ENCODE measurements around the gene FGD2. TPM values are rescaled to one million over a fixed set of nuclear protein-coding genes. Genes with fewer than 3 reads are reported as not detected.

FGD2 gene
- total RNA-seq (2014; rRNA removed; shearing (Covaris generic)): 0.14 and 0.35 TPM in 2 replicates
- 0.13 and 0.16 TPM in 2 replicates for polyA plus RNA-seq (2016; fragmentation: Nextera tagmentation; extraction: Ambion mirVana)
- long read RNA-seq: 0 reads

DNA sequence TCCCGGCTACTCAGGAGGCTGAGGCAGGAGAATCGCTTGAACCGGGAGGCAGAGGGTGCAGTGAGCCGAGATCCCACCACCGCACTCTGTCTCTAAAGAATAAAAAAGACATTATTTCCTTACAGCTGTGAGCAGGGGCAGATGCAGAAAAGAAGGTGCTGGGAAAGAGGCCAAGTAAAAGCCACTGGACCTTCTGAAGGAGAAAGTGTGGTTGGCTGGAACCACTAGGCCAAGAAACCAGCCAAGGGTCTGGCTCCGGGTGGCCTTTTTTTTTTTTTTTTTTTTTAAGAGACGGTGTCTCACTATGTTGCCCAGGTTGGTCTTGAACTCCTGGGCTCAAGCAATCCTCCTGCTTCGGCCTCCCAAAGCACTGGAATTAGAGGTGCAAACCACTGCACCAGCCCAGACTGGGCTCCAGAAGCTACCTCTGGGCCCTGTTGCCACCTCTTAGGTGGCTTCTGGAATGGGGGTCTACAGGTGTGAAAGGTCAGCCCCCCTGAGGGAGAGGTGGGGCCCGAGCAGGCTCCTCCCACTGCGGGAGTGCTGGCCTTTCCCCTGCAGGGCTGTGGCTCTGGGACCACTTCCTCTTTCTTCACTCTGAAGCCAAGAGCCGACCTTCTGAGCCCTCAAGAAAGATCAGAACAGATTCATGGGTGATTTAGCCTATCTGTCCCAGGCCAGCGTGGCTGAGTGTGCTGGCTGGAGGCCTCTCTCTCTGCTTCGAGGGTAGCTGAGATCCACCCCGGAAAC is at the start of gene FGD2:
FGD2 (plus strand) TSS at position 595 of the 750 bp plus-strand sequence. CDS start 163 bp downstream, outside the sequence.
- ATAC-seq (peak; percentile 21; the same call in 1 of the 3 replicates), DNase-seq (ENCODE audit: low spot score) (no peak)
- Histone ChIP-seq H3K4me2 (no peak within 1 kb of the TSS), H4K20me1 (replicated peaks; ENCODE audit: insufficient read depth) (no peaks in the 10 kb centered on the region), H2AFZ (0 out of 2 replicates have a peak within 1 kb of the TSS, but pooled peaks have one; percentile 56), H3K4me1 (ENCODE audit: insufficient read depth) (no peaks in the 10 kb centered on the region), H3K27ac (ENCODE audit: low read depth) (no peak within 1 kb of the TSS), H3K27me3 (ENCODE audit: insufficient read depth) (no peaks in the 10 kb centered on the region), H3F3A (replicated peaks; ENCODE audit: low read depth) (no peaks in the 10 kb centered on the region), H3K4me3 (no peak within 1 kb of the TSS), H3K36me3 (ENCODE audit: insufficient read depth) (no peaks in the 10 kb centered on the region), H3K79me2 (replicated peaks; ENCODE audit: insufficient read depth) (no peaks in the 10 kb centered on the region), H3K9me2 (ENCODE audit: insufficient read depth) (no peaks in the 10 kb centered on the region)
- Mint-ChIP-seq H3K4me1 (no peaks in the 10 kb centered on the region), H3K27ac (no peak within 1 kb of the TSS), H3K36me3 (ENCODE audit: low read depth) (no peaks in the 10 kb centered on the region), H3K9me3 (no peaks in the 10 kb centered on the region), H3K4me3 (no peak within 1 kb of the TSS; the same call in 2 of the 3 replicates), H3K27me3 (ENCODE audit: insufficient read depth, low read depth, poor library complexity) (peaks cover 11% of the 10 kb centered on the region)
- TF ChIP-seq NANOG (IDR thresholded peaks at IDR 0.05; ENCODE audit: borderline replicate concordance) (no peak), STAT1 (IDR thresholded peaks at IDR 0.05; ENCODE audit: unreplicated experiment) (no peak), ETS1 (IDR thresholded peaks at IDR 0.05) (no peak), ZNF331 (CRISPR knock-in tag; IDR thresholded peaks at IDR 0.05; ENCODE audit: low read depth) (no peak), CREB1 (CRISPR knock-in tag; IDR thresholded peaks at IDR 0.05; ENCODE audit: low read depth) (no peak), JUNB (IDR thresholded peaks at IDR 0.05; ENCODE audit: unreplicated experiment) (no peak), EZH2 (IDR thresholded peaks at IDR 0.05; ENCODE audit: low read depth, unreplicated experiment) (no peak), POLR2AphosphoS5 (IDR thresholded peaks at IDR 0.05; ENCODE audit: low read depth) (no peak), EZH2phosphoT487 (IDR thresholded peaks at IDR 0.05; ENCODE audit: unreplicated experiment) (no peak), ZNF114 (CRISPR knock-in tag; IDR thresholded peaks at IDR 0.05) (no peak)
- TF ChIP-seq, protein P1, sequence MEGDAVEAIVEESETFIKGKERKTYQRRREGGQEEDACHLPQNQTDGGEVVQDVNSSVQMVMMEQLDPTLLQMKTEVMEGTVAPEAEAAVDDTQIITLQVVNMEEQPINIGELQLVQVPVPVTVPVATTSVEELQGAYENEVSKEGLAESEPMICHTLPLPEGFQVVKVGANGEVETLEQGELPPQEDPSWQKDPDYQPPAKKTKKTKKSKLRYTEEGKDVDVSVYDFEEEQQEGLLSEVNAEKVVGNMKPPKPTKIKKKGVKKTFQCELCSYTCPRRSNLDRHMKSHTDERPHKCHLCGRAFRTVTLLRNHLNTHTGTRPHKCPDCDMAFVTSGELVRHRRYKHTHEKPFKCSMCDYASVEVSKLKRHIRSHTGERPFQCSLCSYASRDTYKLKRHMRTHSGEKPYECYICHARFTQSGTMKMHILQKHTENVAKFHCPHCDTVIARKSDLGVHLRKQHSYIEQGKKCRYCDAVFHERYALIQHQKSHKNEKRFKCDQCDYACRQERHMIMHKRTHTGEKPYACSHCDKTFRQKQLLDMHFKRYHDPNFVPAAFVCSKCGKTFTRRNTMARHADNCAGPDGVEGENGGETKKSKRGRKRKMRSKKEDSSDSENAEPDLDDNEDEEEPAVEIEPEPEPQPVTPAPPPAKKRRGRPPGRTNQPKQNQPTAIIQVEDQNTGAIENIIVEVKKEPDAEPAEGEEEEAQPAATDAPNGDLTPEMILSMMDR (conservative IDR thresholded peaks at IDR 0.05; ENCODE audit: low read depth in 2 of 2): no peak
- TF ChIP-seq, protein P2, sequence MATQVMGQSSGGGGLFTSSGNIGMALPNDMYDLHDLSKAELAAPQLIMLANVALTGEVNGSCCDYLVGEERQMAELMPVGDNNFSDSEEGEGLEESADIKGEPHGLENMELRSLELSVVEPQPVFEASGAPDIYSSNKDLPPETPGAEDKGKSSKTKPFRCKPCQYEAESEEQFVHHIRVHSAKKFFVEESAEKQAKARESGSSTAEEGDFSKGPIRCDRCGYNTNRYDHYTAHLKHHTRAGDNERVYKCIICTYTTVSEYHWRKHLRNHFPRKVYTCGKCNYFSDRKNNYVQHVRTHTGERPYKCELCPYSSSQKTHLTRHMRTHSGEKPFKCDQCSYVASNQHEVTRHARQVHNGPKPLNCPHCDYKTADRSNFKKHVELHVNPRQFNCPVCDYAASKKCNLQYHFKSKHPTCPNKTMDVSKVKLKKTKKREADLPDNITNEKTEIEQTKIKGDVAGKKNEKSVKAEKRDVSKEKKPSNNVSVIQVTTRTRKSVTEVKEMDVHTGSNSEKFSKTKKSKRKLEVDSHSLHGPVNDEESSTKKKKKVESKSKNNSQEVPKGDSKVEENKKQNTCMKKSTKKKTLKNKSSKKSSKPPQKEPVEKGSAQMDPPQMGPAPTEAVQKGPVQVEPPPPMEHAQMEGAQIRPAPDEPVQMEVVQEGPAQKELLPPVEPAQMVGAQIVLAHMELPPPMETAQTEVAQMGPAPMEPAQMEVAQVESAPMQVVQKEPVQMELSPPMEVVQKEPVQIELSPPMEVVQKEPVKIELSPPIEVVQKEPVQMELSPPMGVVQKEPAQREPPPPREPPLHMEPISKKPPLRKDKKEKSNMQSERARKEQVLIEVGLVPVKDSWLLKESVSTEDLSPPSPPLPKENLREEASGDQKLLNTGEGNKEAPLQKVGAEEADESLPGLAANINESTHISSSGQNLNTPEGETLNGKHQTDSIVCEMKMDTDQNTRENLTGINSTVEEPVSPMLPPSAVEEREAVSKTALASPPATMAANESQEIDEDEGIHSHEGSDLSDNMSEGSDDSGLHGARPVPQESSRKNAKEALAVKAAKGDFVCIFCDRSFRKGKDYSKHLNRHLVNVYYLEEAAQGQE (IDR thresholded peaks at IDR 0.05; ENCODE audit: unreplicated experiment): no peak
- TF ChIP-seq, protein P3, sequence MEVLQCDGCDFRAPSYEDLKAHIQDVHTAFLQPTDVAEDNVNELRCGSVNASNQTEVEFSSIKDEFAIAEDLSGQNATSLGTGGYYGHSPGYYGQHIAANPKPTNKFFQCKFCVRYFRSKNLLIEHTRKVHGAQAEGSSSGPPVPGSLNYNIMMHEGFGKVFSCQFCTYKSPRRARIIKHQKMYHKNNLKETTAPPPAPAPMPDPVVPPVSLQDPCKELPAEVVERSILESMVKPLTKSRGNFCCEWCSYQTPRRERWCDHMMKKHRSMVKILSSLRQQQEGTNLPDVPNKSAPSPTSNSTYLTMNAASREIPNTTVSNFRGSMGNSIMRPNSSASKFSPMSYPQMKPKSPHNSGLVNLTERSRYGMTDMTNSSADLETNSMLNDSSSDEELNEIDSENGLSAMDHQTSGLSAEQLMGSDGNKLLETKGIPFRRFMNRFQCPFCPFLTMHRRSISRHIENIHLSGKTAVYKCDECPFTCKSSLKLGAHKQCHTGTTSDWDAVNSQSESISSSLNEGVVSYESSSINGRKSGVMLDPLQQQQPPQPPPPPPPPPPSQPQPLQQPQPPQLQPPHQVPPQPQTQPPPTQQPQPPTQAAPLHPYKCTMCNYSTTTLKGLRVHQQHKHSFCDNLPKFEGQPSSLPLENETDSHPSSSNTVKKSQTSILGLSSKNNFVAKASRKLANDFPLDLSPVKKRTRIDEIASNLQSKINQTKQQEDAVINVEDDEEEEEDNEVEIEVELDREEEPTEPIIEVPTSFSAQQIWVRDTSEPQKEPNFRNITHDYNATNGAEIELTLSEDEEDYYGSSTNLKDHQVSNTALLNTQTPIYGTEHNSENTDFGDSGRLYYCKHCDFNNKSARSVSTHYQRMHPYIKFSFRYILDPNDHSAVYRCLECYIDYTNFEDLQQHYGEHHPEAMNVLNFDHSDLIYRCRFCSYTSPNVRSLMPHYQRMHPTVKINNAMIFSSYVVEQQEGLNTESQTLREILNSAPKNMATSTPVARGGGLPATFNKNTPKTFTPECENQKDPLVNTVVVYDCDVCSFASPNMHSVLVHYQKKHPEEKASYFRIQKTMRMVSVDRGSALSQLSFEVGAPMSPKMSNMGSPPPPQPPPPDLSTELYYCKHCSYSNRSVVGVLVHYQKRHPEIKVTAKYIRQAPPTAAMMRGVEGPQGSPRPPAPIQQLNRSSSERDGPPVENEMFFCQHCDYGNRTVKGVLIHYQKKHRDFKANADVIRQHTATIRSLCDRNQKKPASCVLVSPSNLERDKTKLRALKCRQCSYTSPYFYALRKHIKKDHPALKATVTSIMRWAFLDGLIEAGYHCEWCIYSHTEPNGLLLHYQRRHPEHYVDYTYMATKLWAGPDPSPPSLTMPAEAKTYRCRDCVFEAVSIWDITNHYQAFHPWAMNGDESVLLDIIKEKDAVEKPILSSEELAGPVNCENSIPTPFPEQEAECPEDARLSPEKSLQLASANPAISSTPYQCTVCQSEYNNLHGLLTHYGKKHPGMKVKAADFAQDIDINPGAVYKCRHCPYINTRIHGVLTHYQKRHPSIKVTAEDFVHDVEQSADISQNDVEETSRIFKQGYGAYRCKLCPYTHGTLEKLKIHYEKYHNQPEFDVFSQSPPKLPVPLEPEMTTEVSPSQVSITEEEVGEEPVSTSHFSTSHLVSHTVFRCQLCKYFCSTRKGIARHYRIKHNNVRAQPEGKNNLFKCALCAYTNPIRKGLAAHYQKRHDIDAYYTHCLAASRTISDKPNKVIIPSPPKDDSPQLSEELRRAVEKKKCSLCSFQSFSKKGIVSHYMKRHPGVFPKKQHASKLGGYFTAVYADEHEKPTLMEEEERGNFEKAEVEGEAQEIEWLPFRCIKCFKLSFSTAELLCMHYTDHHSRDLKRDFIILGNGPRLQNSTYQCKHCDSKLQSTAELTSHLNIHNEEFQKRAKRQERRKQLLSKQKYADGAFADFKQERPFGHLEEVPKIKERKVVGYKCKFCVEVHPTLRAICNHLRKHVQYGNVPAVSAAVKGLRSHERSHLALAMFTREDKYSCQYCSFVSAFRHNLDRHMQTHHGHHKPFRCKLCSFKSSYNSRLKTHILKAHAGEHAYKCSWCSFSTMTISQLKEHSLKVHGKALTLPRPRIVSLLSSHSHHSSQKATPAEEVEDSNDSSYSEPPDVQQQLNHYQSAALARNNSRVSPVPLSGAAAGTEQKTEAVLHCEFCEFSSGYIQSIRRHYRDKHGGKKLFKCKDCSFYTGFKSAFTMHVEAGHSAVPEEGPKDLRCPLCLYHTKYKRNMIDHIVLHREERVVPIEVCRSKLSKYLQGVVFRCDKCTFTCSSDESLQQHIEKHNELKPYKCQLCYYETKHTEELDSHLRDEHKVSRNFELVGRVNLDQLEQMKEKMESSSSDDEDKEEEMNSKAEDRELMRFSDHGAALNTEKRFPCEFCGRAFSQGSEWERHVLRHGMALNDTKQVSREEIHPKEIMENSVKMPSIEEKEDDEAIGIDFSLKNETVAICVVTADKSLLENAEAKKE (CRISPR knock-in tag; IDR thresholded peaks at IDR 0.05): no peak
